Lower leg skin (tissue), 4 donors: ENCODE data around the gene GPRASP3. TPM values are rescaled to one million over a fixed set of nuclear protein-coding genes. Genes with fewer than 3 reads are reported as not detected.

Source experiments
- DNase-seq, 2 donors: peaks; one replicate each; pipeline ENCODE4 v3.0.0-alpha.2; 2019; ENCODE audit warnings: low spot score in 2 of 2
- H3K4me3 ChIP-seq: fragments of 200-600 bp; sonication (generic); 2 replicates; pipeline ENCODE4 v1.5.1; 2017; ENCODE audit warnings: mild to moderate bottlenecking, low read depth; ENCODE audit not compliant: poor library complexity, severe bottlenecking
- POLR2A ChIP-seq, 2 donors: fragments of 450-650 bp; IDR thresholded peaks; one replicate each; pipeline ENCODE4 v1.6.1; 2016 to 2017; ENCODE audit warnings: antibody characterized with exemption in 2 of 2, mild to moderate bottlenecking in 1 of 2, moderate library complexity in 1 of 2
- WGBS, 2 donors: methylation state at CpG; one replicate each; pipeline ENCODE4 v1.1.5; 2018; 5-methylcytosine and 5-hydroxymethylcytosine counted together
- intact Hi-C: fragments of 100-400 bp; cut with DNase I; formaldehyde crosslinking; loops from one replicate; pipeline ENCODE4 v1.15.0; 2023; ENCODE audit warnings: low total_unique reads
- total RNA-seq, 4 donors: library from RNA; depleted of rRNA; stranded (reverse); fragments of >200 nt; gene quantifications; one replicate each; pipeline ENCODE4 v1.1.0, GENCODE V29; 2016
- TF ChIP-seq, protein P1 (sequence below), 3 donors: fragments of 450-650 bp; IDR thresholded peaks; one replicate each; pipeline ENCODE4 v1.5.1; 2016; ENCODE audit warnings: antibody characterized with exemption in 3 of 3, mild to moderate bottlenecking in 3 of 3, moderate library complexity in 2 of 3

Gene GPRASP3
- total RNA-seq, 4 donors from 2014 or later = 2.6 to 3.8 (median 3.1) TPM

DNA sequence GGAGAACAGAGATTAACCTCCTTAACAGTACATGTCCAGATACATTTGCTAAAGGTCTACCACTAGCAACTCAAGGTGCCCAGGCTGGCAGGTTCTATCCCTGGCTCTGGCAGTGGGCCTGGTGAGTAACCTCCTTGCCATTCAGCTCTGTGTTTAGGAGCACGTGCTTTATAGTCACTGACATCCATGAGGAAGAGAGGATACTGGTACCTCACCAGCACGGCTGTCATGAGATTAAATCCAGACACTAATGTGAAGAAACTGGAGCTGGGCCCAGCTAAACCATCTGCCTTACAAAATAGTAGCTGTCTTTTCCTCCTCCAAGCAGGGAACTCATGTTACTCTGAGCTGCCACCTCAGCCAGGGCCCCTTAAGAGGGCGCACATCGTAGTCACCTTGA lies 45.3 kb downstream of the GPRASP3 start:
- 48 to 49% methylated on average over 3 to 4 of the region's 4 CpGs for whole genome bisulfite sequencing, 2 donors
- peak; percentile 19 to 85 for DNase-seq
- no peak overlapping the region for H3K4me3 ChIP-seq
- TF ChIP-seq POLR2A (IDR thresholded peaks at IDR 0.05) = no peak
- TF ChIP-seq, protein P1, sequence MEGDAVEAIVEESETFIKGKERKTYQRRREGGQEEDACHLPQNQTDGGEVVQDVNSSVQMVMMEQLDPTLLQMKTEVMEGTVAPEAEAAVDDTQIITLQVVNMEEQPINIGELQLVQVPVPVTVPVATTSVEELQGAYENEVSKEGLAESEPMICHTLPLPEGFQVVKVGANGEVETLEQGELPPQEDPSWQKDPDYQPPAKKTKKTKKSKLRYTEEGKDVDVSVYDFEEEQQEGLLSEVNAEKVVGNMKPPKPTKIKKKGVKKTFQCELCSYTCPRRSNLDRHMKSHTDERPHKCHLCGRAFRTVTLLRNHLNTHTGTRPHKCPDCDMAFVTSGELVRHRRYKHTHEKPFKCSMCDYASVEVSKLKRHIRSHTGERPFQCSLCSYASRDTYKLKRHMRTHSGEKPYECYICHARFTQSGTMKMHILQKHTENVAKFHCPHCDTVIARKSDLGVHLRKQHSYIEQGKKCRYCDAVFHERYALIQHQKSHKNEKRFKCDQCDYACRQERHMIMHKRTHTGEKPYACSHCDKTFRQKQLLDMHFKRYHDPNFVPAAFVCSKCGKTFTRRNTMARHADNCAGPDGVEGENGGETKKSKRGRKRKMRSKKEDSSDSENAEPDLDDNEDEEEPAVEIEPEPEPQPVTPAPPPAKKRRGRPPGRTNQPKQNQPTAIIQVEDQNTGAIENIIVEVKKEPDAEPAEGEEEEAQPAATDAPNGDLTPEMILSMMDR (IDR thresholded peaks at IDR 0.05) = no peak
- intact Hi-C loops = no loop called here

DNA sequence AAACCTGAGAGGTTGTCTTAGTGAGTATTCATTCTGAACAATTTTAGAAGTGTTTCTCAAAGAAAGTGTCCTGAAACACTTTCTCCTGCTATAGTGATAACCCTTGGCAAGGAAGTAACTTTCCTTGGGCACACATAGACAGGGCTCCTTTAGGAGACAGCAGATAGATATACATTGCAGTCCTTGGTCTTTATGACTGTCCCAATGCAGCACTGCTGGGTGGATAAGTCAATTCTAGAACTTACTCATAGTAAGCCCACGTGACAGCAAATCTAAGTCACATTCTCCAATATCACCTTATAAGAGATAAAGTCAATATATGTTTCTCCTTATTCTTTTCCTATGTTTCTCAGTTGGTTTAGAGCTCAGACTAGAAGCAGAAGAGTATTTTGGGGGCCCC lies 46.7 kb downstream of the GPRASP3 start:
- TF ChIP-seq, protein P1 (IDR thresholded peaks at IDR 0.05) = no peak
- no peak for TF ChIP-seq POLR2A (IDR thresholded peaks at IDR 0.05)
- no peak overlapping the region for H3K4me3 ChIP-seq
- intact Hi-C loops = no loop called here
- 76 to 87% methylated on average over 1 of the region's 1 CpG for WGBS, 2 donors
- DNase-seq = no peak

DNA sequence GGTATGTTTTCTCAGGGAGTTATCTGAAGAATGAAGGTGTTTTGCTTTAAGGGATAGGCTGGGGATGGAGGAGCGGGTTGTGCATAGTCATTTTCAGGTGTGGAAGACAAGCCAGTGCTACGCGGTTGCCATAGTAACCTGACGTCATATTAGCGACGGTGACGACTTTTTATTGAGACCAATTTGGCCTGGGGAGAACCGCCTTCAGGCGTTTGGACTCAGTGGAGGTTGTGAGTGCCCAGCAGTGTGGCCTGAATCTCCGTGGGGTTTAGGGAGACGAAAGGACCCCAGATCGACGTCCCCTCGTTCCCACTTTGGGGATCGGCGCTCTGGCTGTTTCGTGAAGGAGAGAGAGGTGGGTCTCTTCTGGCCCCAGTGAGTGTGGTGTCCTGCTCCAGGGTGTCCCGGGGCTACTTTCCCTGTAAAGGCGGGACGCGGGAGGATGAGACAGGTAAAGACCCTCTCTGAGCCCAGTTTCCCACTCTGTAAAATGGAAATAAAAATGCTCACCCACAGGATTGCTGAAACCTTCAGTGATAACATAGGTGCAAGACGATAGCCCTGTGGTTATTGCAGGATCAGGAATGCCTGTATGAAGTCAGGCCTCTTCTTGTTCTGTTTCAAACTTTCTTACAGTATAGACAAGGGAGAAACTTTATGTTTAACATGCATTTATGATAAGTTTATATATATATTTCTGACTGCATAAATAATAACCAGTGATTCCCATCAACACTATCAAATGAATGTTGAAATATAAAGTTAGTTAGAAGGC lies 48.6 kb downstream of the GPRASP3 start:
- peak overlapping the region; percentile 36 for H3K4me3 ChIP-seq
- intact Hi-C loops = no loop called here
- 0 to 17% methylated on average over 10 to 22 of the region's 22 CpGs for WGBS, 2 donors
- no peak for TF ChIP-seq POLR2A (IDR thresholded peaks at IDR 0.05)
- TF ChIP-seq, protein P1 (IDR thresholded peaks at IDR 0.05) = no peak
- peak; percentile 71 to 93 for DNase-seq

Other genes with a start within 250 kb of the GPRASP3 start
- gene TCP11X2, start 248.9 kb upstream of the GPRASP3 start, total RNA-seq = not detected
- gene TMSB15A, start 204.0 kb upstream of the GPRASP3 start, total RNA-seq = not detected
- 10 to 100 TPM; 14.4 to 25.1 (median 19.5) TPM for gene ARMCX5, start 121.2 kb upstream of the GPRASP3 start, total RNA-seq
- gene GPRASP1, start 69.3 kb upstream of the GPRASP3 start, total RNA-seq = 1 to 10 TPM; 3.6 to 5.1 (median 4.2) TPM
- 10 to 100 TPM in 2 of 4 donors, 1 to 10 TPM in 2; 4.4 to 14.7 (median 9.5) TPM for gene GPRASP2, start 8.3 kb upstream of the GPRASP3 start, total RNA-seq
- 1 to 10 TPM in 1 of 4 donors, under 1 TPM in 1, not detected in 2; 0.42 to 1.0 TPM for gene RAB40AL, start 216.5 kb downstream of the GPRASP3 start, total RNA-seq